ENCODE data around the gene C19orf81.

The C19orf81 gene

GRCh38 chr19:50629801-50630200, 19.4 kb upstream of the C19orf81 start:
- DNase-seq: no peak

- DNase-seq: no peak
These were observed 17.0 kb upstream of the C19orf81 start for GRCh38 chr19:50632151-50632835.

DNA sequence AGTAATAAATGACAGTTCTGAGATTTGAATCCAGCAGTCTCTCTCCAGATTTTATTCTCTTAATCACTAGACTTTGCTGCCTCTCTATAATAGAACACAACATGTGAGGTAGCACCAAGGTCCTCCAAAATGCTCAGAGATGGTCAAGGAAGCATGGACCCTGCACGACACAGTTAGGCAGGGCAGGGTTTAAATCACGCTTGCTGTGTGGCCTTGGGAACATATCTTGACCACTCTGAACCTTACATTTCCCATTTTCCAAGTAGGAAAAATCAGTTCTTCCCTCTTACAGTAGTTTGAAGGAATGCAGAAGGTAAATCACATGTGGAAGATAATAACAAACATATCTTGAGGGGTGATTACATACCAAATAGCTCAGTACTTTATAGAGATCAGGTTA, 15.9 kb upstream of the C19orf81 start:
- DNase-seq: no peak

DNA sequence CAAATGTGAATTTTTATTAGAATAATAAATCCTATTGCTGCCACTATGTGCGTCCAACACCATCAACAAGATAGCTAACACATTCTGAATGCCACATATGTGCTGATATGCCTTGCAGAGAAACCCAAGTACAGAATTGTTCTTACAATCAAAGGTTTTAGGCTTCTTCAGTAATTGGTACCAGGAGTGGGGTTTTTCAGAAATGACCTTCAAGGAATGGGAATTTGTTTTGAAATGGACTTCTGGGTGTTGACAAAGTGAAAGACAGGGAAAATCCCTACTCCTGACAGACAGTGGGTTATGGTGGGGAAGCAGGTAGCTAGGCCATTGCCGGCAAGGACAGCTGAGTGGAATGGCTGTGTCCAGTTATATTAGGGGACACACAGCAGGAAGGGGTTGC, 15.3 kb upstream of the C19orf81 start:
- no peak for DNase-seq

DNA sequence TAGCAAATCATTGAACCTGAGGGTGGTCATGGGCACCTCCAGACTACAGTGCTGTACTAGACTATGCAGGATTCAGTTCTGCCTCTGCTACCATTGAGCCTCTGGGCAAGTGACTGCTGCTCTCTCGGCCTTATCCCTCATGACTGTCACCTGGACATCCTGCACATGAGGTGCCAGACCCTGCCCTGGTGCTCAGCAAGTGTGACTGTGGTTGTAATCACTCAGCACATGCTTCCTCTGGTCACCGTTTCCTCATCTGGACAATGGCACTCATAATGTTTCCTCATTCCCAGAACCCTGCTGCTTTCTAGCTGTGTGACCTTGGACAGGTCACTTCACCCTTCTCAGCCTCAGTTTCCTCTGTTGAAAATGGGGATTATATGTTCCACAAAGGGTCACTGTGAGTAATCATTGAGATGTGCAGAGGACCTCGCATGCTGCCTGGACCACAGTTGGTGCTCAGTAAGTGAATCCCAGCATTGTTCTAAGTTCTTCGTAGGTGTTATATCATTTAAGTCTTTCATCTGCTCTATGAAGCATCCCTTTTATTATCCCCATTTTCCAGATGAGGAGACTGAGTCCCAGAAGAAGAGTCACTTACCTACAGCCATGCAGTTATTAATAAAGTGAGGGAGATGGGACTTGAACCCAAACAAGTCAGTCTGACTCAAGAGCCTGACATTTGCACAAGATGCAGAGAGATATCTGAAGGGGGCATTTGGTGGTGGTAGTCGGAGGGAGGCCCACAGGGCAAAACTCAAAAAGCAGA, 12.7 kb upstream of the C19orf81 start:
- DNase-seq: no peak

GRCh38 chr19:50638600-50638999, 10.6 kb upstream of the C19orf81 start:
- DNase-seq: no peak

- DNase-seq: peak; percentile 49
These were observed 9.8 kb upstream of the C19orf81 start, which contains the start of gene SYT3 for GRCh38 chr19:50639121-50640112. SYT3 (minus strand) TSS chr19:50639881; CDS start chr19:50637411, 2,470 bp downstream.

DNA sequence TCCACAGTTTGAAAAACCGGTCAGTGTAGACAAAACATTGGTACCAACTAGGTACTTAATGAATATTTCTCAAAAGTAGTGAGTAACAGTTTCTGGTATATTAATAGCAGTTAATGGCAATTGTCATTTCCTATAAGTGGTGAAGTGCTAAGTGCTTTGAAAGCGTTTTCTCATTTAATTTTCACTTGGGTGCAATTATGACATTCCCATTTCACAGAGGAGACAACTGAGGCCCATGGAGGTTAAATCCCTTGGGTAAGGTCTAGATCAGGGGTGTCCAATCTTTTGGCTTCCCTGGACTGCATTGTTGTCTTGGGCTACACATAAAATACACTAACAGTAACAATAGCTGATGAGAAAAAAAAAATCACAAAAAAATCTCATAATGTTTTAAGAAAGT, 8.9 kb upstream of the C19orf81 start:
- DNase-seq: no peak

DNA sequence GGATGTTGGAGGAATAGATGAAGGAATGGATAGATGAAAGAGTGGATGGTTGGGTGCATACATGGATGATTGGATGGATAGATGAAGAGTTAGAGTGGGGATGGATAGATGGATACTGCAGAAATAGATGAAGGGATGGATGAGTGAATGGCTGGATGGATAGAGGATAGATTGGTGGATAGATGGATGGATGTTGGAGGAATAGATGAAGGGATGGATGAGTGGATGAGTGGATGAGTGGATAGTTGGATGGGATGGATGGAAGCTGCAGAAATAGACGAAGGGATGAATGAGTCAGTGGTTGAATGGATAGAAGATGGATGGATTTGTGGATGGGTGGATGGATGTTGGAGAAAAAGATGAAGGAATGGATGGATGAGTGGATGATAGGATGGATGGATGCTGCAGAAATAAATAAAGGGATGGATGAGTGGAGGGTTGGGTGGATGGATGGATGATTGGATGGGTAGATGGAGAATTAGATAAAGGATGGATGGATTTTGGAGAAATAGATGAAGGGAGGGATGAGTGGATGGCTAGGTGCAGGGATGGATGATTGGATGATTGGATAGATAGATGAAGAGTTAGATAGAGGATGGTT, 4.8 kb upstream of the C19orf81 start:
- DNase-seq: no peak

GRCh38 chr19:50645107-50645506, 4.1 kb upstream of the C19orf81 start:
- no peak for DNase-seq

- no peak for DNase-seq
These were observed 3.0 kb upstream of the C19orf81 start for GRCh38 chr19:50646074-50646807.

GRCh38 chr19:50647879-50648615, 1.2 kb upstream of the C19orf81 start:
- DNase-seq: no peak

DNA sequence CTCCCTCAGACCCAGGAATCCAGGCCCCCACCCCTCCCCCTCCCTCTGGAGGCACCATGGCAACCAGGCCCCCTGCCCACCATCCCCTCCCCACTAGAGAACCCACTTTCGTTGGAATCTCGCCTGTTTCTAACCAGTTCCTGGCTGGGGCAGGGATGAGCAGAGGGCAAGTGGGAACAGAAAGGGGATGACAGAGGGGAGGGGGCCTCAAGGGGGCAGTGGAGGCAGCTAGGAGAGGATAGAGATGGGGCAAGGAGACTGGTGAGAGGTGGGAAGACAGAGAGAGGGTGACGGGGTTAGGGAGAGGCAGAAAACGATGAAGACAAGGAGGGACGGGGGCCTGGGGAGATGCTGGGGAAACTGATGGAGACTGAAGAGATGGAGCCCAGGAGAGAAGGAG, 586 bp upstream of the C19orf81 start:
- DNase-seq: no peak

GRCh38 chr19:50651174-50651573, 1.9 kb downstream of the C19orf81 start:
- no peak for DNase-seq

DNA sequence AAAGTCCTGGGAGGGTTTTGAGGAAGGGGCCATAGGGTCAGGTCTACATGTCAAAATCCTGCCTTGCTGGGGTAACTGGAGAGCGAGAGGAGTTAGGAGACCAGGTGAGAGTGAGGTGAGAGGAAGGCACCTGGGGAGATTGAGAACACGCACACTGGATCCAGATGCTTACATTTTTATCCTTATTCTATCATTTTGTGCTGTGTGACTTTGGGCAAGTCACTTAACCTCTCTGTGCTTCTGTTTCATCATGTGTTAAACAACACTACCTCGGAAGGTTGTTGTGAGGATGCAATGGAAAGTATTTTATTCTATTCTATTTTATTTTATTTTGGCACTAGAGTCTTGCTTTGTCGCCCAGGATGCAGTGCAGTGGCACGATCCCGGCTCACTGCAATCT, 3.5 kb downstream of the C19orf81 start:
- no peak for DNase-seq

DNA sequence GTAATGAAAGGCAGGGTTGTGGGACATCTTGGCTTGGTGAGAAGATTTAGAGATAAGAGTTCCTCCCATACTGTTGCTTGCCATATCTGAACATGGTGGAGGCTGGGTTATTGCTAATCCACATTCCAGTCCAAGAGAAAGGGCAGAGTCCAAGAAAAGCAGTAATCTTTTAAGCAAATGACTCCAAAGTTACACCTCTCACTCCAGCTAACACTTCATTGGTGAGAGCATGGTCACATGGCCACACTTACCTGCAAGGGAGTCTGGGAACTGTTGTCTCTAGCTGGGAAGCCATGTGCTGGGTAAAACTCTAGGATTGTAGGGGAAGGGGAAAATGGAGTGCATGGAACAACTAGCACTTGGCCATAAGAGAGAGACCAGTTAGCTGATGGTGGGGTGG, 5.6 kb downstream of the C19orf81 start:
- no peak for DNase-seq

DNA sequence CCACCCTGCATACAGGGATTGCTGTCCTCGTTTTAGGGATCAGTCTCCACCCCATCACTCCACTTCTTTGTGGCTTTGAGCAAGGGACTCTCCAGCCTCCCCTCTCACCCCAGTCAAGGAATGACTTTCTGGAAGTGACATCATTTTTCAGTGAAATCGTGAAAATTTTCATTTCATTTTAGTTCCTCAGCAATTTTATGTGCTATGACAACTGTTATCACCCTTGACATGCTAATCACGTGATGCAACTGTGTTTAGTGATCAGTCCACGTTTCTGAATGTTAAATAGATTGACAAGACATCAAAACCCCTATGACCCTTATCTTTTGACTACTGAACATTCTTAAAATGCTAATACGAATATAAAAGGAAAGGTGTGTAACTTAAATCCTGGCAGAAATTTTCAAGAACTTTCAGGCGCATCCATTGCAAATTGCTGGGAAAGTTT, 8.0 kb downstream of the C19orf81 start:
- DNase-seq: no peak

GRCh38 chr19:50657712-50658440, 8.6 kb downstream of the C19orf81 start:
- DNase-seq: peak; percentile 86

DNA sequence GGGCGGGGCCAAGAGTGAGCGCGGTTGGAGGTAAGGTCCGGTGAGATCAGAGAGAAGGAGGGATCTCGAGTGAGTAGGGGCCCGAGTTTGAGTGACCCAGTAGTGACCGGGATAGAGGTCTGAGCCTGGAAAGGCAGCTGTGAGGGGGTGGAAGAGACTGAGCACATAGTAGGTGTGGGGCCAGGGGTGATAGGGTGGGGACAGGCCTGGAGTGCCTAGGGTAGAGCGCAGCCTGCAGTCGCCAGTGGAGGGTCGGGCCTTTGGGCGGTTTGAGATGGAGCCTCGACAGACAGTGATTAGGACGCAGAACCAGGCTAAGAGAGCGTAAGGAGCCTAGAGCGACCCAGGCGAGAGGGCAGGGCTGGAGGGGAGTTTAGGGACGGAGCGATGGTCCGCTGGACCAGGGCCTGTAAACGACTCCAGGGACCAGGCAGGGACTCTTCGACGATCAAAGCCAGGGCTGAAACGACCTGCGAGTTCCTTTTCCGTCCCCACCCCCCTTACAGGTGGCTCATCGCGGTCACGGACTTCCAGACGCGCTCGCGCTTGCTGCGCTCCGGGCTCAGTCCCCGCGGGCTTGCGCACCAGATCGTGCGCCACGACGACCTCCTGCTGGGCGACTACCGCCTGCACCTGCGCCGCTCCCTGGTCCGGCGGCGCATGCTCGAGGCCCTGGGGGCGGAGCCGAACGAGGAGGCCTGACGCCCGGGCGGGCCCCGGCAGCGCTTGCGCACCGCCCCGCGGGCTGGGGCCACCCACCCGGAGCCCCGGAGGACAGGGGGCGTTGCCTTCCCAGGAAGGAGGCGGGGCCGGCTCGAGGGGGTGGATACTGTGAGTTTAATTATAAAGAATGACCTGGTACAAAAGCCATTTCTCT, 9.4 kb downstream of the C19orf81 start:
- DNase-seq: peak; percentile 63
